ENCODE measurements around the gene GTF2IRD1. TPM values are rescaled to one million over a fixed set of nuclear protein-coding genes. Genes with fewer than 3 reads are reported as not detected.

Gene GTF2IRD1
- total and polyA plus RNA-seq, 2 experiments from 2014 or later = 28.7 to 37.1 TPM

DNA sequence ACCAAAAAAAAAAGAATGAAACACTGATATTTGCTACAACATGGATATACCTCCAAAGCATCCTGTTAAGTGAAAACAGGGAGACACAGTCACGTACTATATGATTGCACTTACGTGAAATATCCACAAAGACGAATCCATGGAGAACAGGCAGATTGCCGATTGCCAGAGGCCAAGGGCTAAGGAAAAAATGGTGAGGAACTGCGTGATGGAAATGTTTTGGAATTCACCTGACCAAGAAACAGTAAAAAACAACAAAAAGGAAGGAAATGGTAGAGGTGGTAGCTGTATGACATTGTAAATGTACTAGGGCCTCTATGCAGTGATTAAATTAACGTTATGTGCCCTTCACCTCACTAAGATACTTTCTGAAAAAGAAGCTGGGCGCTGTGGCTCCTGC lies 44.1 kb upstream of the GTF2IRD1 start:
- 0 out of 3 replicates have a peak, but pooled peaks cover 1% of the 10 kb centered on the region for H3K36me3 Mint-ChIP-seq (ENCODE audit: low read depth)
- Histone ChIP-seq H3K36me3 (ENCODE audit: insufficient read depth) (no peaks in the 10 kb centered on the region), H3K4me1 (ENCODE audit: insufficient read depth) (no peaks in the 10 kb centered on the region), H3K9me2 (ENCODE audit: insufficient read depth) (no peaks in the 10 kb centered on the region), H3K4me3 (no peak overlapping the region), H3K27ac (ENCODE audit: low read depth) (no peak overlapping the region), H3K79me2 (replicated peaks; ENCODE audit: insufficient read depth) (no peaks in the 10 kb centered on the region), H3K4me2 (no peak overlapping the region), H3K27me3 (ENCODE audit: insufficient read depth) (no peaks in the 10 kb centered on the region), H2AFZ (no peak overlapping the region), H3F3A (replicated peaks; ENCODE audit: low read depth) (peaks cover 3% of the 10 kb centered on the region; the same call in 1 of the 2 replicates), H4K20me1 (replicated peaks; ENCODE audit: insufficient read depth) (no peaks in the 10 kb centered on the region)
- H3K4me1 Mint-ChIP-seq = peaks cover 10% of the 10 kb centered on the region; the same call in 1 of the 3 replicates
- H3K4me3 Mint-ChIP-seq = no peak overlapping the region
- H3K27me3 Mint-ChIP-seq (ENCODE audit: insufficient read depth, low read depth, poor library complexity) = peaks cover 11% of the 10 kb centered on the region
- TF ChIP-seq EZH2phosphoT487 (IDR thresholded peaks at IDR 0.05; ENCODE audit: unreplicated experiment) (no peak), NANOG (IDR thresholded peaks at IDR 0.05; ENCODE audit: borderline replicate concordance) (no peak), ZNF114 (CRISPR knock-in tag; IDR thresholded peaks at IDR 0.05) (no peak), POLR2AphosphoS5 (IDR thresholded peaks at IDR 0.05; ENCODE audit: low read depth) (no peak)
- TF ChIP-seq, protein P1, sequence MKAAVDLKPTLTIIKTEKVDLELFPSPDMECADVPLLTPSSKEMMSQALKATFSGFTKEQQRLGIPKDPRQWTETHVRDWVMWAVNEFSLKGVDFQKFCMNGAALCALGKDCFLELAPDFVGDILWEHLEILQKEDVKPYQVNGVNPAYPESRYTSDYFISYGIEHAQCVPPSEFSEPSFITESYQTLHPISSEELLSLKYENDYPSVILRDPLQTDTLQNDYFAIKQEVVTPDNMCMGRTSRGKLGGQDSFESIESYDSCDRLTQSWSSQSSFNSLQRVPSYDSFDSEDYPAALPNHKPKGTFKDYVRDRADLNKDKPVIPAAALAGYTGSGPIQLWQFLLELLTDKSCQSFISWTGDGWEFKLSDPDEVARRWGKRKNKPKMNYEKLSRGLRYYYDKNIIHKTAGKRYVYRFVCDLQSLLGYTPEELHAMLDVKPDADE (IDR thresholded peaks at IDR 0.05) = no peak
- DNase-seq (ENCODE audit: low spot score) = no peak
- H3K27ac Mint-ChIP-seq = no peak overlapping the region
- H3K9me3 Mint-ChIP-seq = no peaks in the 10 kb centered on the region
- no peak for ATAC-seq

GRCh38 chr7:74410772-74411171 lies 42.9 kb upstream of the GTF2IRD1 start:
- no peaks in the 10 kb centered on the region for H3F3A ChIP-seq (replicated peaks; ENCODE audit: low read depth)
- no peak overlapping the region for H3K4me3 ChIP-seq
- H3K27me3 ChIP-seq (ENCODE audit: insufficient read depth) = no peaks in the 10 kb centered on the region
- no peak overlapping the region for H3K27ac ChIP-seq (ENCODE audit: low read depth)
- H2AFZ ChIP-seq = no peak overlapping the region
- H4K20me1 ChIP-seq (replicated peaks; ENCODE audit: insufficient read depth) = no peaks in the 10 kb centered on the region
- no peaks in the 10 kb centered on the region for H3K9me2 ChIP-seq (ENCODE audit: insufficient read depth)
- Mint-ChIP-seq H3K4me3 (no peak overlapping the region), H3K36me3 (ENCODE audit: low read depth) (no peaks in the 10 kb centered on the region), H3K4me1 (peaks cover 4% of the 10 kb centered on the region; the same call in 1 of the 3 replicates), H3K27ac (no peak overlapping the region), H3K9me3 (no peaks in the 10 kb centered on the region), H3K27me3 (ENCODE audit: insufficient read depth, low read depth, poor library complexity) (peaks cover 11% of the 10 kb centered on the region)
- no peaks in the 10 kb centered on the region for H3K4me1 ChIP-seq (ENCODE audit: insufficient read depth)
- DNase-seq (ENCODE audit: low spot score) (no peak), ATAC-seq (no peak)
- no peaks in the 10 kb centered on the region for H3K36me3 ChIP-seq (ENCODE audit: insufficient read depth)
- H3K4me2 ChIP-seq = no peak overlapping the region
- no peaks in the 10 kb centered on the region for H3K79me2 ChIP-seq (replicated peaks; ENCODE audit: insufficient read depth)
- TF ChIP-seq CREB1 (CRISPR knock-in tag; IDR thresholded peaks at IDR 0.05; ENCODE audit: low read depth) (no peak), EZH2phosphoT487 (IDR thresholded peaks at IDR 0.05; ENCODE audit: unreplicated experiment) (no peak), ZNF331 (CRISPR knock-in tag; IDR thresholded peaks at IDR 0.05; ENCODE audit: low read depth) (no peak), EZH2 (IDR thresholded peaks at IDR 0.05; ENCODE audit: low read depth, unreplicated experiment) (no peak), ZNF462 (CRISPR knock-in tag; IDR thresholded peaks at IDR 0.05) (no peak), POLR2AphosphoS5 (IDR thresholded peaks at IDR 0.05; ENCODE audit: low read depth) (no peak), JUNB (IDR thresholded peaks at IDR 0.05; ENCODE audit: unreplicated experiment) (no peak), STAT1 (IDR thresholded peaks at IDR 0.05; ENCODE audit: unreplicated experiment) (no peak), ZNF114 (CRISPR knock-in tag; IDR thresholded peaks at IDR 0.05) (no peak), NANOG (IDR thresholded peaks at IDR 0.05; ENCODE audit: borderline replicate concordance) (no peak)
- TF ChIP-seq, protein P1 (IDR thresholded peaks at IDR 0.05) = no peak
- TF ChIP-seq, protein P2, sequence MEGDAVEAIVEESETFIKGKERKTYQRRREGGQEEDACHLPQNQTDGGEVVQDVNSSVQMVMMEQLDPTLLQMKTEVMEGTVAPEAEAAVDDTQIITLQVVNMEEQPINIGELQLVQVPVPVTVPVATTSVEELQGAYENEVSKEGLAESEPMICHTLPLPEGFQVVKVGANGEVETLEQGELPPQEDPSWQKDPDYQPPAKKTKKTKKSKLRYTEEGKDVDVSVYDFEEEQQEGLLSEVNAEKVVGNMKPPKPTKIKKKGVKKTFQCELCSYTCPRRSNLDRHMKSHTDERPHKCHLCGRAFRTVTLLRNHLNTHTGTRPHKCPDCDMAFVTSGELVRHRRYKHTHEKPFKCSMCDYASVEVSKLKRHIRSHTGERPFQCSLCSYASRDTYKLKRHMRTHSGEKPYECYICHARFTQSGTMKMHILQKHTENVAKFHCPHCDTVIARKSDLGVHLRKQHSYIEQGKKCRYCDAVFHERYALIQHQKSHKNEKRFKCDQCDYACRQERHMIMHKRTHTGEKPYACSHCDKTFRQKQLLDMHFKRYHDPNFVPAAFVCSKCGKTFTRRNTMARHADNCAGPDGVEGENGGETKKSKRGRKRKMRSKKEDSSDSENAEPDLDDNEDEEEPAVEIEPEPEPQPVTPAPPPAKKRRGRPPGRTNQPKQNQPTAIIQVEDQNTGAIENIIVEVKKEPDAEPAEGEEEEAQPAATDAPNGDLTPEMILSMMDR (conservative IDR thresholded peaks at IDR 0.05; ENCODE audit: low read depth in 2 of 2) = no peak
